ENCODE data around the gene ZNF205. TPM values are rescaled to one million over a fixed set of nuclear protein-coding genes. Genes with fewer than 3 reads are reported as not detected.
"Not testable (repeated sequence)": the region's sequence is repeated elsewhere in the genome, so short reads cannot be mapped to it uniquely, and the experiment has no call there.

The ZNF205 gene
- polyA plus RNA-seq, 1 donor, result 13.0 TPM

- DNase-seq (ENCODE audit: low read depth), result no peak
Measured at GRCh38 chr16:3148256-3149192, 36.1 kb downstream of the ZNF205 start.

- no peak for DNase-seq (ENCODE audit: low read depth)
Measured at GRCh38 chr16:3149193-3149530, 36.8 kb downstream of the ZNF205 start.

GRCh38 chr16:3149630-3150345, 37.4 kb downstream of the ZNF205 start:
- no peak for DNase-seq (ENCODE audit: low read depth)

GRCh38 chr16:3150346-3151218, 38.2 kb downstream of the ZNF205 start:
- DNase-seq (ENCODE audit: low read depth), result peak; percentile 88

- no peak for DNase-seq (ENCODE audit: low read depth)
Measured at GRCh38 chr16:3152027-3152276, 39.6 kb downstream of the ZNF205 start.

- peak; percentile 79 for DNase-seq (ENCODE audit: low read depth)
Measured at GRCh38 chr16:3152277-3152990, 40.0 kb downstream of the ZNF205 start.

- DNase-seq (ENCODE audit: low read depth), result no peak
Measured at GRCh38 chr16:3152991-3153368, 40.6 kb downstream of the ZNF205 start.

GRCh38 chr16:3155181-3155580, 42.8 kb downstream of the ZNF205 start:
- no peak for DNase-seq (ENCODE audit: low read depth)

- DNase-seq (ENCODE audit: low read depth), result no peak
Measured at GRCh38 chr16:3155972-3156371, 43.6 kb downstream of the ZNF205 start.

- no peak for DNase-seq (ENCODE audit: low read depth)
Measured at GRCh38 chr16:3157229-3158025, 45.0 kb downstream of the ZNF205 start.

GRCh38 chr16:3158026-3158509, 45.7 kb downstream of the ZNF205 start:
- no peak for DNase-seq (ENCODE audit: low read depth)

GRCh38 chr16:3158510-3159314, 46.3 kb downstream of the ZNF205 start:
- no peak for DNase-seq (ENCODE audit: low read depth)

- no peak for DNase-seq (ENCODE audit: low read depth)
Measured at GRCh38 chr16:3161235-3162018, 49.0 kb downstream of the ZNF205 start.

GRCh38 chr16:3164121-3164991, 52.0 kb downstream of the ZNF205 start:
- DNase-seq (ENCODE audit: low read depth), result no peak

GRCh38 chr16:3165111-3165822, 52.9 kb downstream of the ZNF205 start:
- no peak for DNase-seq (ENCODE audit: low read depth)

- no peak for DNase-seq (ENCODE audit: low read depth)
Measured at GRCh38 chr16:3166505-3166886, 54.1 kb downstream of the ZNF205 start.

- not testable (repeated sequence) for DNase-seq (ENCODE audit: low read depth)
Measured at GRCh38 chr16:3168729-3169128, 56.3 kb downstream of the ZNF205 start.
